Epithelial cell of proximal tubule (primary cell): Measurements from ENCODE around the gene GPD2. TPM values are rescaled to one million over a fixed set of nuclear protein-coding genes. Genes with fewer than 3 reads are reported as not detected.

Source experiments
- DNase-seq: peaks from one replicate; pipeline ENCODE4 v3.0.0-alpha.2; 2011; ENCODE audit warnings: low read depth
- H3K4me3 ChIP-seq: 2 replicates; pipeline ENCODE4 v1.5.1; 2011; ENCODE audit warnings: low read depth, mild to moderate bottlenecking, low read length
- CTCF ChIP-seq: conservative IDR thresholded peaks from 2 replicates; pipeline ENCODE4 v1.5.1; 2012; ENCODE audit warnings: low read depth, mild to moderate bottlenecking, low read length
- total RNA-seq: library from RNA; depleted of rRNA; stranded (reverse); fragments of >200 nt; gene quantifications from 2 replicates; pipeline ENCODE4 v1.2.3, GENCODE V29; 2015

Gene GPD2
- total RNA-seq, 1 donor from 2014 or later: 22.4 TPM

GRCh38 chr2:156447761-156448160, 11.6 kb downstream of the GPD2 start:
- no peak for TF ChIP-seq CTCF
- H3K4me3 ChIP-seq: no peak overlapping the region
- DNase-seq: no peak

GRCh38 chr2:156448766-156449165, 12.6 kb downstream of the GPD2 start:
- no peak for DNase-seq
- no peak for TF ChIP-seq CTCF
- H3K4me3 ChIP-seq: no peak overlapping the region

GRCh38 chr2:156452971-156453370, 16.8 kb downstream of the GPD2 start:
- H3K4me3 ChIP-seq: no peak overlapping the region
- TF ChIP-seq CTCF: no peak
- DNase-seq: no peak

GRCh38 chr2:156455361-156455975, 19.3 kb downstream of the GPD2 start:
- TF ChIP-seq CTCF: no peak
- DNase-seq: peak; percentile 68

GRCh38 chr2:156456616-156457015, 20.4 kb downstream of the GPD2 start:
- DNase-seq: peak; percentile 72
- no peak overlapping the region for H3K4me3 ChIP-seq

More at GRCh38 chr2:156455361-156455975, 19.3 kb downstream of the GPD2 start:
- no peak overlapping the region for H3K4me3 ChIP-seq

GRCh38 chr2:156457523-156458517, 21.6 kb downstream of the GPD2 start:
- no peak overlapping the region for H3K4me3 ChIP-seq
- DNase-seq: no peak
- TF ChIP-seq CTCF: no peak

More at GRCh38 chr2:156456616-156457015, 20.4 kb downstream of the GPD2 start:
- no peak for TF ChIP-seq CTCF
